ENCODE results near the gene AHCYL2. TPM values are rescaled to one million over a fixed set of nuclear protein-coding genes. Genes with fewer than 3 reads are reported as not detected.

Gene AHCYL2
- polyA plus RNA-seq, 1 donor from 2014 or later, result 39.9 TPM

DNA sequence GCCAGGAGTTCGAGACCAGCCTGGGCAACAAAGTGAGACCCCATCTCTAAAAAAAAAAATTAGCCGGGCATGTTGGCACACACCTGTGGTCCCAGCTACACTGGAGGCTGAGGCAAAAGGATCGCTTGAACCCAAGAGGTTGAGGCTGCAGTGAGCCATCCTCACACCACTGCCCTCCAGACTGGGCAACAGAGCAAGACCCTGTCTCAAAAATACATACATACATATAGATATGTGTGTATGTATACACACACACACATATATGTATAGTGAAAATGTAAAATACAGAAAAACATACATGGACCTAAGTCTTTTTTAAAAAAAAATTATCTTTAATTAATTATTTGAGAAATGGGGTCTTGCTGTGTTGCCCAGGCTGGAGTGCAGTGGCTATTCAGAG lies 30.9 kb upstream of the AHCYL2 start:
- Histone ChIP-seq H2AFZ (ENCODE audit: low read depth, low read length) (no peak overlapping the region), H3K27ac (ENCODE audit: low read length) (no peak overlapping the region), H4K20me1 (ENCODE audit: insufficient read depth) (no peaks in the 10 kb centered on the region), H3F3A (ENCODE audit: insufficient read depth, low read length, poor library complexity, severe bottlenecking) (no peaks in the 10 kb centered on the region), H3K79me2 (replicated peaks; ENCODE audit: insufficient read depth, low read length) (peaks cover 83% of the 10 kb centered on the region), H3K9ac (ENCODE audit: low read length) (no peak overlapping the region), H3K4me2 (ENCODE audit: low read length) (no peak overlapping the region), H3K9me3 (ENCODE audit: low read length) (no peaks in the 10 kb centered on the region), H3K36me3 (ENCODE audit: insufficient read depth, low read length) (no peaks in the 10 kb centered on the region), H3K4me3 (ENCODE audit: low read length) (no peak overlapping the region), H3K27me3 (ENCODE audit: insufficient read depth, low read depth, low read length) (no peaks in the 10 kb centered on the region), H3K9me2 (ENCODE audit: insufficient read depth, low read length) (no peaks in the 10 kb centered on the region)
- TF ChIP-seq POLR2AphosphoS5 (IDR thresholded peaks at IDR 0.05) (no peak), EZH2 (IDR thresholded peaks at IDR 0.05; ENCODE audit: borderline replicate concordance, insufficient read depth, low read length, poor library complexity, severe bottlenecking) (no peak), REST (IDR thresholded peaks at IDR 0.05; ENCODE audit: borderline replicate concordance) (no peak), EP300 (conservative IDR thresholded peaks at IDR 0.05; ENCODE audit: poor library complexity, severe bottlenecking) (no peak), RAD21 (conservative IDR thresholded peaks at IDR 0.05) (no peak), TAF1 (IDR thresholded peaks at IDR 0.05; ENCODE audit: low read depth) (no peak)

GRCh38 chr7:129197771-129198170 lies 27.1 kb upstream of the AHCYL2 start:
- H3K79me2 ChIP-seq (replicated peaks; ENCODE audit: insufficient read depth, low read length), result peaks cover 55% of the 10 kb centered on the region
- H3K9ac ChIP-seq (ENCODE audit: low read length), result no peak overlapping the region
- no peak overlapping the region for H2AFZ ChIP-seq (ENCODE audit: low read depth, low read length)
- H3F3A ChIP-seq (ENCODE audit: insufficient read depth, low read length, poor library complexity, severe bottlenecking), result no peaks in the 10 kb centered on the region
- TF ChIP-seq SMC3 (conservative IDR thresholded peaks at IDR 0.05; ENCODE audit: poor library complexity) (no peak), TAF1 (IDR thresholded peaks at IDR 0.05; ENCODE audit: low read depth) (no peak), RAD21 (conservative IDR thresholded peaks at IDR 0.05) (no peak), MXI1 (conservative IDR thresholded peaks at IDR 0.05; ENCODE audit: poor library complexity, severe bottlenecking) (no peak), POLR2AphosphoS5 (IDR thresholded peaks at IDR 0.05) (no peak), REST (IDR thresholded peaks at IDR 0.05; ENCODE audit: borderline replicate concordance) (no peak), EP300 (conservative IDR thresholded peaks at IDR 0.05; ENCODE audit: poor library complexity, severe bottlenecking) (no peak), CTCF (IDR thresholded peaks at IDR 0.05; ENCODE audit: poor library complexity, severe bottlenecking) (no peak), EZH2 (IDR thresholded peaks at IDR 0.05; ENCODE audit: borderline replicate concordance, insufficient read depth, low read length, poor library complexity, severe bottlenecking) (no peak)
- H3K27ac ChIP-seq (ENCODE audit: low read length), result no peak overlapping the region
- no peaks in the 10 kb centered on the region for H4K20me1 ChIP-seq (ENCODE audit: insufficient read depth)
- no peaks in the 10 kb centered on the region for H3K9me2 ChIP-seq (ENCODE audit: insufficient read depth, low read length)
- H3K36me3 ChIP-seq (ENCODE audit: insufficient read depth, low read length), result no peaks in the 10 kb centered on the region
- H3K9me3 ChIP-seq (ENCODE audit: low read length), result no peaks in the 10 kb centered on the region
- H3K4me3 ChIP-seq (ENCODE audit: low read length), result no peak overlapping the region
- H3K27me3 ChIP-seq (ENCODE audit: insufficient read depth, low read depth, low read length), result no peaks in the 10 kb centered on the region
- H3K4me2 ChIP-seq (ENCODE audit: low read length), result no peak overlapping the region

Data from neural cell (in vitro differentiated cells).